Stimulated activated CD4-positive, alpha-beta T cell treated with anti-CD3 and anti-CD28 coated beads, Interleukin-4, amount 100 ng/mL, for 4 hours (primary cell): Measurements from ENCODE around the gene KRT84.
A peak's percentile ranks its signal among the peaks of the same experiment; 100 is the strongest.

Source experiments
- DNase-seq, 2 experiments: peaks; one replicate each; pipeline ENCODE4 v3.0.0-alpha.2; 2020

Gene KRT84

GRCh38 chr12:52382854-52383253, 2.6 kb downstream of the KRT84 start:
- DNase-seq = no peak

- DNase-seq = no peak
Measured at GRCh38 chr12:52381206-52381605, 4.2 kb downstream of the KRT84 start.

DNA sequence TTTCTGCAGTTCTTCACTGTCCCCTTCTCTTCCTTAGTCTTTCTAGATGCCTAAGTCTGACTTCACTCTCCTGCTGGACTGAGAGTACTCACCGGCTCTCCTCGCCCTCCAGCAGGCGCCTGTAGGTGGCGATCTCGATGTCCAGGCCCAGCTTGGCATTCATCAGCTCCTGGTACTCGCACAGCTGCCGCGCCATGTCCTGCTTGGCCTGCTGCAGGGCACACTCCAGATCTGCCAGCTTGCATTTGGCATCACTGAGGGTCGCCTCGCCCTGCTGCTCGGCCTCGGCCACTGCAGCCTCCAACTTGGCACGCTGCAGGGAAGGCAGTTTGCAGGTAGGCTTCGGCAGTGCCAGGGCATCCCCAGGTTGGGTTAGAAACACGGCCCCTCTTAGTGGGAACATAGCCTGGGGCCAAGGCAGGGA, 5.2 kb downstream of the KRT84 start:
- no peak for DNase-seq

GRCh38 chr12:52379536-52379935, 5.9 kb downstream of the KRT84 start:
- DNase-seq = no peak

DNA sequence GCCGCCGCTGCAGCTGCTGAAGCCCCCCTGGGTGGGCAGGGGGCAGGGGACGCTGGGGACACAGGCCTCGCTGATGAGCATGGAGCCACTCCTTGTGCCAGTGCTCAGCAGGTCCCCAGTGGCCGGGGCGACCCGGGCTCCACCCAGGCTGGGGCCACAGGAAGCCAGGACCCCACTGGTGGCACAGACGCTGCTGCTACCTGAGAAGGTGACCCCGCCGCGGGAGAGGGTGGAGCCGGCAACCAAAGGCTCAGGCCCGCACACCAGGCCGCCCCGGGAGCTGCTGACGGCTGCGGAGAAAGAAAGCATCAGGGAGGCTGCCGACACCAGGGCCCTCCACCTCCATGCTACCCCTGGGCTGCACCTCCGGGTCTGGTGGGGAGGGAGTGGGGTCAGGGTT, 7.4 kb downstream of the KRT84 start:
- no peak for DNase-seq

GRCh38 chr12:52377266-52377665, 8.2 kb downstream of the KRT84 start:
- DNase-seq = no peak

DNA sequence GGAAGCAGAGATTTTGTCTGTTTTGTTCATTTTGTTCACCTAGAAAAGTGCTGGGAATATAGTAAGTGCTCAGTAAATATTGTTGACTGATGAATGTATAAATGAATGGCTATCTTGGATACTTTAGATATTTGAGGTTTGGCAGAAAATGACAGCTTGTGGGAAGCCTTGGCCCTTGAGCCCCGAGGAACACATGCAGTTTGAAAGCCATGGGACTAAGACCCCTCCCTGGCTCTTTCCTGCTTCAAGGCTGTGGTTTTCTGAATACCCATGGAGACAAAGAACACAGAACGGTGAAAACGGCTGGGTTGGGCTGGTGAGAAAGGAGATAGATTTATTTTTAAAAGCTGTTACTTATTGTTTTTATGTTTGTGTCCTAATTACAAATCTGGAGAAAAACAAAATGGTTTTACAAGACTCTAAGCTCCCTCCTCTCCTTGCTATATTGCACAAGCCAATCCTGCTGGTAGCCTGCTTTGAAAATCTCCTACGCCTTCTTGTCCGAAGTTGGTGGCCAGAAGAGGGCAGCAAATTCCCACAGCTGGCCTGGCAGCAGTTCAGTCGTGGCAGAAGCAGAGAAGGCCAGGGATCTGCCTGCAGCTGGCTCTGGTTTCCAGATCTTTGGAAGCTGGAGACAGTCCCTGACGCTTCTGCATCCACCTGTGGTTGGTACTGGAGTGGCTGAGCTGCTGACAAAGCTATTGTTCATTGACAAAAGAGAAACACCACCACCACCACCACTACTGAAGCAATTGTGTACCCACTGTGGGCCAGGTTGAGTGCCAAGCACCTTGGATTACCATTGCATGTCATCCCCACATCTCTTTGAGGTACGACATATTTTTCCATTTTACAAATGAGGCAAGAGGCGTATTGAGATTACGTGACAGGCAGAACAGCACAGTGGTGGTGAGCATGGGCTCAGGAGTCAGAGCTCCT, 13.0 kb downstream of the KRT84 start:
- DNase-seq = peak; percentile 31 to 33

- no peak for DNase-seq
Measured at GRCh38 chr12:52371716-52372115, 13.7 kb downstream of the KRT84 start.

- no peak for DNase-seq
Measured at GRCh38 chr12:52370926-52371608, 14.4 kb downstream of the KRT84 start.

DNA sequence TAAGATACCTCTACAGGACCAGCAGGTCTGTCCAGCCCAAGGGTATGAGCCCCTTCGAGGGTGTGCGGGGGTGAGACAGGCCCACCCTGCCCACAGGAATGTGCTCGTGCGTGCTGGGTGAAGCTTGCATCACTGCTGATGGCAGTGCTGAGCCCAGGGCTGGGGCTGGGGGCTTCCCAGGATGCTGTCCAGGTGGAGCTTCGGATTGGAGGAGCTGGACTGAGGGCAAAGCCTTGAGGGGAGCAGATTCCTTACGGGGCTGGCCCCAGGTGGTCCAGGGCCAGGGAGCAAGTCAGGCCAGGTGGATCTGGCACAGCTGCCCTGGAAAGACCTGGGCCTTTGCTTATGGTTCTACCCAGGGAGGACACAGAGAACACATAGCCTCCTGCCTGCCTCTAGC, 15.6 kb downstream of the KRT84 start:
- DNase-seq = no peak

GRCh38 chr12:52369211-52369610, 16.2 kb downstream of the KRT84 start:
- DNase-seq = no peak

DNA sequence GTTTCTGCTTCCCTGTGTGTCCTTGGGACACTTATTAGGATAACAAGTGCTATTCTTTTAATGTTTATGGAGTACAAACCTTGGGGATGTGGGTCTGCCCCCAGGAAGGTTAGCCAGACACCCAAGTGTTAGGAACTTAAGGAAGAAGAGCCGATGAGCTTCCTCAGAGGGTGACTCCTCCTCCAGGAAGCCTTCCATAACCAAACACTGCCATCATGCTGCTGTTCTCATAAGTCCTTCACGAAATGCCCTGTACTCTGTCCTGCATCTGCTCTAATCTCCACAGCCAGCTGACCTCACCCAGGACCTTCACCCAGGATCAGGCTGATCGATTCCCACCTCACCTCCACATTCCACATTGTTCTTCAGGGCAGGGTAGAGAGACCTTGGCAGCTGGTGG, 16.9 kb downstream of the KRT84 start:
- DNase-seq = no peak

DNA sequence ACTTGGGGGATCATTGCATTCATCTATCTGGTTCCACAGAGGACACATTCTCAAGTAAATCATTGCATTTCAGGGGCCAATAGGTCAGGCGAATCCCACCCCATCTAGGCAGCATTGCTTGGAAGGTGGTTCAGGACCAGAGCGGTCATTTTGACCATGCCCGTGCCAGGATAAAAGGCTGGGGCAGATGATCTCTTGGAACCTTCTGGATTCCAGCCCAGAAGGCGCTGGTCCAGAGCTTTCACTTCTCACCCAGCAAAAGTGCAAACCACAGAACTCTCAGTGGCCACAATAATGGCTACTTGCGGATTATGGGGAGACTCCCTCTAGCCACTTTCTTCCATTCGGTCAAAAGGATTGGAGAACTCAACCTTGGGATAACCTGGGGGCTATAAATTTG, 17.6 kb downstream of the KRT84 start:
- no peak for DNase-seq

DNA sequence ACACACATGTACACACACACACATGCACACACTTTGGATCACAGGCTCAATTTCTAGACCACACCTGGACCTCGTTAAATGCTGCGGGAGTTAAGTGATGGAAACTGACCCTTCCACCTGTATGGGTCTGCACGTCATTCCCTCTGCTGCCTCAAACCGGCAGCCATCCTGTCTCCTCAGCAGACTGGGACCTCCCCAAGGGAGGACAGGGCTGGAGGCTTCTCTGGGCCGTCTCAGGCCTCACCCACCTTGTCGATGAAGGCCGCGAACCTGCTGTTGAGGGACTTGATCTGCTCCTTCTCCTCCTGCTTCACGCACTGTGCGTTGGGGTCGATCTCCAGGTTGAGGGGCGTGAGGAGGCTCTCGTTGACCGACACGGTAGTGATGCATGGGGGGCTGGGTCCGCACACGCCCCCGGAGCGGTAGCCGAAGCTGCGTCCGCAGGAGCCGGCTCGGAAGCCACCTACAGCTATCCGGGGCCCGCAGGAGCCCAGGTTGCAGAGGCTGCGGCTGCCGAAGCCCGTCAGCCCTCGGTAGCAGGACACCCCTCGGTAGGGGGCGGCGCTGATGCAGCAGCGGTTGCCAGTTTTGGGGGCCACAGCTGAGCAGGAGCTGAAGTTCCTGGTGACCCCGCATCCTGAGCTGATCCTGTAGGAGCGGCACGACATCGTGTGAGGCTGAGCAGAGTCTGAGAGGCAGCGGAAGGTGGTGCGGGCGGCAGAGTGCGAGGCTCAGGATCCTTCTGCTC, 18.5 kb downstream of the KRT84 start, which contains the start of gene KRT85:
TSS of gene KRT85 (minus strand) at position 744 of the 748 bp plus-strand sequence. CDS start at position 668, 76 bp downstream.
- DNase-seq = no peak

- DNase-seq = no peak
Measured at GRCh38 chr12:52364901-52365489, 20.5 kb downstream of the KRT84 start.

DNA sequence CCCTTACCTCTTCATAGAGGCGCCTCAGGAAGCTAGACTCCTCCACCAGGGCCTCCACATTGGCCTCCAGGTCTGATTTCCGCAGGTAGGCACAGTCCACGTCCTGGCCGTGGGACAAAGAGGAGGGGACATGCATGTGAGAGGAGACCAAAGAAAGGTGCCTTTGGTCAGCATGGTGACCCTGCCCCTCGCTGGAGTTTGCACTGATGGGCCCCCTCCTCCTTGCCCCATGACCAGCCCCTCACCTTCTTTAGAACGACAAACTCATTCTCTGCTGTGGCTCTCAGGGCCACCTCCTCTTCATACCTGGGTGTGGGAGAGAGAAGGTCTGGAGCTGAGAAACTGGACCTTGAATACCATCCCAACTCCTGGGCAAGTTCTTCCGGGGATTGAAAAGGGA, 21.4 kb downstream of the KRT84 start:
- DNase-seq = no peak

DNA sequence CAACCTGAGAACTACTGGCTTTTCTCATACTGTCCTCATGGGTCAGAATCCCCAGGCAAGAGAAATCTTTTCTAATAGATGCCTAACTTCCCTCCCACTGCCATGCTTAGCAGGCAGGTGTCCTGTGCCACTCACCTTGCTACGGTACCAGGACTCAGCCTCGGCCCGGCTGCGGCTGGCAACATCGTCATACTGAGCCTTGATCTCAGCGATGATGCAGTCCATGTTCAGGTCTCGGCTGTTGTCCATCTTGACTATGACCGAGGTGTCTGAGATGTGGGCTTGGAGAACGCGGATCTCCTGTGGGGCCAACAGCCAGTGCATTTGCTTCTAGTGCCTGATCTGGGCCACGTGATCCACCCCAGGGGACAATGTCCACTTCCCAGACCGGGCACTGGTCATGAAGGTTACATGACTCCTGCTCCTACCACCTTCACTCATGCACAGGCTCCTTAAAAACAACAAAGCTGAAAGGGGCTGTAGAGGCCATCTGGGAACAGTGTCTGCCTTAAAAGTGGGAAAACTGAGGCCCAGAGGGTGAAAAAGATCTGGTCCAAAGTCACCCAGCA, 22.3 kb downstream of the KRT84 start:
- no peak for DNase-seq

- no peak for DNase-seq
Measured at GRCh38 chr12:52362118-52362726, 23.2 kb downstream of the KRT84 start.

DNA sequence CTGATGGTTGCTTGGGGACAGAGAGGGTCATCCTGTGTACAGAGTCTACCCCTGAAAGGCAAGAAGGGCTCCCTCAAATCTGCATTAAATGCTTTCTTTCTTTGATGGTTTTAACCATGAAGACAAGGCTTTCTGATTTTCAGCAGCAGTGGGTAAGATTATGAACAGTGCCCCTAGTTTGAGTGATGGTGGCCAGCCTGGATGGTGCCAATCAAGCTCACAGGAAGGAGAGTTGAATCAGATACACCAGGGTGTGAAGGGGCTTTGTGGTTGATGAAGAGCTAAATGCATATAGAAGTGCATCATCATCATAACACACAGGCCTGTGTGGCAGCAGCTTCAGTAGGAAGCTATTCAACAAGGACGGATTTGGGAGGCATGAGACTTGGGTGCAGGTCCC, 23.9 kb downstream of the KRT84 start:
- DNase-seq = no peak

DNA sequence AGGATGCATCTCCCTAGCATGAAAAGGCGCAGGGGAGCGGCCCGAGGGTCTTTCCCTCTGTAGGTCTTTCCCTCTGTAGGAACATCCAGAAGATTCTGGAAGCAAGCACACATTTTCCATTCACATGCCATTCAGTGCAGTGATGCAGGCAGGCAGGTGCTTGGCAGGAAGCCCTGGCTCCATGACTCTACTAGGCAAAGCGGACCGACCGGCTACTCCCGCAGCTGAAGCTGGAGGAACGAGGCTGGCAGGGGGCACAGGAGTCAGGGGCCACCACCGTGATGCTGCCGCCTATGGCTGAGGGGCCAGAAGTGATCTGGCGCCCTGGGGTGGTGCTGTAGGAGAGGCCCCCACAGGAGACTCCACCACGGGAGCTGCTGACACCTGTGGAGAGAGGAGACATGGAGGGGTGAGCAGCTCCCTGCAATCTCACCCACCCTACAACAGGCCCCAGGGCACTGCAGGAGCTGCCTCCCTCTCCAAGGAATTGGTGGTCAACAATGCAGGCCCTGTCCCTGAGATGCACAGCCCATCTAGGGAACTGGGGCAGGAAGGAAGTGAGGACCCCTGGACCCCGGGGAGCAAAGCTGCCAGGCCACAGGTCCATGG, 24.7 kb downstream of the KRT84 start:
- DNase-seq = no peak

DNA sequence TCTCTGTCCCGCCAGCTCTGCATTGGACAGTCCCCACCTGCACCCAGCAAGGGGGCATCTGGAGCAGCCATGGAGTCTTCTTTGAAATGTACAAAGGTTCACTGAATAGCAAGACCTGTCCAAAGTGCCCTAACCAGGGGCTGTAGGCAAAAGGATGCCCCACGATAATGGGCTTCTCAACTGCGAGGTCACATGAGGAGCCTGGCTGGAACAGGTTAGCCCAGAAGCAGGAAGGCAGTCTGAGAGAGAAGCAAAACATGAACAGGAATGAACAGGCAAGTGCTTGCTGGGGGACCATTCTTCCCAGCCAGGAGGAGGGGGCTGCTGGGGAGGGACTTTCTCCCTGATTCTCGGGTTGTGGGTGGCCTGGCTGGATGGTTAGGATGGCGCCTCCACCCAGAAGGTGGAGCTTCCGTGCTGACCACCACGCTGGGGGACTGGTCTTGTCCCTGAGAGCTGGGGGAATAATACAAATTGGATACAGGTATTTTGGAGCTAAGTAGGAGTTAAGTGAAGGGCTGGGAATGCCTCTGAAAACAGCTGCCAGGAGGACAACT, 25.3 kb downstream of the KRT84 start:
- no peak for DNase-seq
